Subcutaneous abdominal adipose tissue (tissue), 5 donors: ENCODE data around the gene ZMYM3.

Experiments
- H3K27ac ChIP-seq: one replicate; pipeline ENCODE4 v1.7.0; 2013; ENCODE audit warnings: low read depth, mild to moderate bottlenecking, inconsistent platforms, low read length, moderate library complexity
- H3K27me3 ChIP-seq, 5 donors: one replicate each; pipeline ENCODE4 v1.7.0; 2013; ENCODE audit warnings: low read length in 5 of 5, inconsistent platforms in 1 of 5; ENCODE audit not compliant: control insufficient read depth in 5 of 5, insufficient read depth in 4 of 5
- H3K36me3 ChIP-seq, 5 donors: one replicate each; pipeline ENCODE4 v1.7.0; 2013; ENCODE audit warnings: low read length in 5 of 5; ENCODE audit not compliant: control insufficient read depth in 5 of 5, insufficient read depth in 5 of 5
- H3K4me1 ChIP-seq, 5 donors: one replicate each; pipeline ENCODE4 v1.7.0; 2013; ENCODE audit warnings: low read length in 5 of 5, mild to moderate bottlenecking in 3 of 5, moderate library complexity in 1 of 5; ENCODE audit not compliant: control insufficient read depth in 5 of 5, insufficient read depth in 5 of 5
- H3K4me3 ChIP-seq, 5 donors: one replicate each; pipeline ENCODE4 v1.7.0; 2013; ENCODE audit warnings: low read length in 5 of 5, low read depth in 1 of 5
- H3K9ac ChIP-seq, 5 donors: one replicate each; pipeline ENCODE4 v1.7.0; 2013; ENCODE audit warnings: low read length in 5 of 5, mild to moderate bottlenecking in 4 of 5, moderate library complexity in 3 of 5
- H3K9me3 ChIP-seq, 5 donors: one replicate each; pipeline ENCODE4 v1.7.0; 2013; ENCODE audit warnings: low read length in 5 of 5; ENCODE audit not compliant: control insufficient read depth in 5 of 5
- donor health status: healthy.
- donor health status: healthy.
- donor health status: healthy.
- donor health status: healthy.
- donor health status: healthy.

Gene ZMYM3

GRCh38 chrX:71235482-71235881 lies 18.5 kb downstream of the ZMYM3 start:
- Histone ChIP-seq H3K27me3 (peaks cover 0 to 3% (median 0%) of the 10 kb centered on the region in 5 donors), H3K36me3 (peaks cover 0 to 7% (median 4%) of the 10 kb centered on the region in 5 donors), H3K9ac (no peak overlapping the region), H3K4me1 (no peaks in the 10 kb centered on the region), H3K9me3 (no peaks in the 10 kb centered on the region), H3K4me3 (no peak overlapping the region), H3K27ac (no peak overlapping the region)

GRCh38 chrX:71228063-71228642 lies 25.8 kb downstream of the ZMYM3 start:
- H3K27ac ChIP-seq, result no peak overlapping the region

GRCh38 chrX:71227370-71228062 lies 26.4 kb downstream of the ZMYM3 start:
- H3K27me3 ChIP-seq, result peaks cover 0 to 17% (median 8%) of the 10 kb centered on the region in 5 donors
- H3K4me1 ChIP-seq, result peaks cover 0 to 4% (median 0%) of the 10 kb centered on the region in 5 donors
- H3K27ac ChIP-seq, result no peak overlapping the region
- H3K36me3 ChIP-seq, result no peaks in the 10 kb centered on the region
- H3K9me3 ChIP-seq, result no peaks in the 10 kb centered on the region
- no peak overlapping the region for H3K4me3 ChIP-seq
- H3K9ac ChIP-seq, result no peak overlapping the region

More at GRCh38 chrX:71228063-71228642, 25.8 kb downstream of the ZMYM3 start:
- H3K27me3 ChIP-seq, result peaks cover 0 to 14% (median 6%) of the 10 kb centered on the region in 5 donors
- no peaks in the 10 kb centered on the region for H3K36me3 ChIP-seq
- no peaks in the 10 kb centered on the region for H3K9me3 ChIP-seq
- H3K4me3 ChIP-seq, result no peak overlapping the region
- no peak overlapping the region for H3K9ac ChIP-seq
- peaks cover 0 to 4% (median 0%) of the 10 kb centered on the region in 5 donors for H3K4me1 ChIP-seq

GRCh38 chrX:71225676-71226075 lies 28.3 kb downstream of the ZMYM3 start:
- H3K9me3 ChIP-seq, result no peaks in the 10 kb centered on the region
- H3K4me1 ChIP-seq, result peaks cover 0 to 4% (median 0%) of the 10 kb centered on the region in 5 donors
- no peak overlapping the region for H3K4me3 ChIP-seq
- H3K27ac ChIP-seq, result no peak overlapping the region
- H3K36me3 ChIP-seq, result no peaks in the 10 kb centered on the region
- H3K27me3 ChIP-seq, result peaks cover 0 to 20% (median 11%) of the 10 kb centered on the region in 5 donors
- no peak overlapping the region for H3K9ac ChIP-seq

- no peak overlapping the region for H3K4me3 ChIP-seq
- no peaks in the 10 kb centered on the region for H3K36me3 ChIP-seq
- peaks cover 0 to 4% (median 0%) of the 10 kb centered on the region in 5 donors for H3K4me1 ChIP-seq
- no peaks in the 10 kb centered on the region for H3K9me3 ChIP-seq
- H3K9ac ChIP-seq, result no peak overlapping the region
- H3K27ac ChIP-seq, result no peak overlapping the region
- peaks cover 0 to 20% (median 11%) of the 10 kb centered on the region in 5 donors for H3K27me3 ChIP-seq
Observed at GRCh38 chrX:71225009-71225408, 28.9 kb downstream of the ZMYM3 start.

- Histone ChIP-seq H3K9ac (no peak overlapping the region), H3K36me3 (no peaks in the 10 kb centered on the region), H3K27ac (no peak overlapping the region), H3K9me3 (no peaks in the 10 kb centered on the region), H3K4me3 (no peak overlapping the region), H3K4me1 (peaks cover 0 to 4% (median 0%) of the 10 kb centered on the region in 5 donors), H3K27me3 (peaks cover 0 to 20% (median 11%) of the 10 kb centered on the region in 5 donors)
Observed at GRCh38 chrX:71224098-71224708, 29.7 kb downstream of the ZMYM3 start.

- Histone ChIP-seq H3K9ac (no peak within 1 kb of the TSS), H3K27ac (no peak within 1 kb of the TSS), H3K9me3 (no peaks in the 10 kb centered on the region), H3K4me3 (no peak within 1 kb of the TSS), H3K27me3 (peaks cover 0 to 14% (median 11%) of the 10 kb centered on the region in 5 donors), H3K36me3 (no peaks in the 10 kb centered on the region), H3K4me1 (peaks cover 0 to 4% (median 0%) of the 10 kb centered on the region in 5 donors)
Observed at GRCh38 chrX:71222929-71223328, 31.0 kb downstream of the ZMYM3 start, which contains the start of gene GJB1. TSS of gene GJB1 (plus strand) at chrX:71223224. CDS start at chrX:71223708, 484 bp downstream.

- H3K27me3 ChIP-seq, result peaks cover 0 to 18% (median 14%) of the 10 kb centered on the region in 5 donors
- no peaks in the 10 kb centered on the region for H3K36me3 ChIP-seq
- H3K27ac ChIP-seq, result no peak overlapping the region
Observed at GRCh38 chrX:71221145-71221544, 32.8 kb downstream of the ZMYM3 start.

GRCh38 chrX:71217298-71217697 lies 36.6 kb downstream of the ZMYM3 start:
- Histone ChIP-seq H3K27me3 (peaks cover 10 to 23% (median 20%) of the 10 kb centered on the region in 5 donors), H3K4me3 (no peak overlapping the region), H3K9ac (no peak overlapping the region)

More at GRCh38 chrX:71221145-71221544, 32.8 kb downstream of the ZMYM3 start:
- H3K9ac ChIP-seq, result no peak overlapping the region
- H3K4me1 ChIP-seq, result peaks cover 0 to 4% (median 0%) of the 10 kb centered on the region in 5 donors
- no peaks in the 10 kb centered on the region for H3K9me3 ChIP-seq
- no peak overlapping the region for H3K4me3 ChIP-seq

GRCh38 chrX:71216485-71216884 lies 37.5 kb downstream of the ZMYM3 start:
- peaks cover 8 to 21% (median 20%) of the 10 kb centered on the region in 5 donors for H3K27me3 ChIP-seq
- H3K4me1 ChIP-seq, result no peaks in the 10 kb centered on the region
- no peaks in the 10 kb centered on the region for H3K36me3 ChIP-seq
- H3K9me3 ChIP-seq, result no peaks in the 10 kb centered on the region
- no peak overlapping the region for H3K27ac ChIP-seq
- H3K9ac ChIP-seq, result no peak overlapping the region
- no peak overlapping the region for H3K4me3 ChIP-seq

More at GRCh38 chrX:71217298-71217697, 36.6 kb downstream of the ZMYM3 start:
- no peaks in the 10 kb centered on the region for H3K4me1 ChIP-seq
- no peaks in the 10 kb centered on the region for H3K36me3 ChIP-seq
- no peak overlapping the region for H3K27ac ChIP-seq
- H3K9me3 ChIP-seq, result no peaks in the 10 kb centered on the region
